Peyer's patch (tissue), 4 donors: ENCODE measurements around the gene NEURL2.

Experiments used
- CTCF ChIP-seq, 6 experiments: fragments of 450-650 bp in 4 of 6; fragments of 200-600 bp in 2 of 6; sonication (generic) in 1 of 6; IDR thresholded peaks; one replicate each; pipeline ENCODE4 v1.5.1; 2017 to 2019; ENCODE audit warnings: antibody characterized with exemption in 6 of 6, mild to moderate bottlenecking in 3 of 6, moderate library complexity in 1 of 6
- POLR2A ChIP-seq, 2 donors: fragments of 450-650 bp; IDR thresholded peaks; one replicate each; pipeline ENCODE4 v1.5.1; 2017; ENCODE audit warnings: antibody characterized with exemption in 2 of 2, mild to moderate bottlenecking in 2 of 2, moderate library complexity in 2 of 2

DNA sequence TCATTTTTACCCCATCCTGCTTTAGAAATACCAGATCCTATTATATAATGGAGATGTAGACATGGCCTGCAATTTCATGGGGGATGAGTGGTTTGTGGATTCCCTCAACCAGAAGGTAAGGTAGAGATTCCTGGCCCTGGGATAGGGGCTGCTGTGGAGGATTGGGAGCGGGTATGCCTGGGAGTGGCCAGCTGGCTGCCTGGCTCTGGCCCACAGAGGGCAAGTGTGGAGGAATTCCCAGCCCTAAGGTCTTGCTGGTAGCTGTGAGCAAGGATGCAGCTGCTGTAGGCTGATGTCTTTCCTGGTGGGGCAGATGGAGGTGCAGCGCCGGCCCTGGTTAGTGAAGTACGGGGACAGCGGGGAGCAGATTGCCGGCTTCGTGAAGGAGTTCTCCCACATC lies 6.7 kb upstream of the NEURL2 start:
- no peak for TF ChIP-seq CTCF (IDR thresholded peaks at IDR 0.05)
- no peak for TF ChIP-seq POLR2A (IDR thresholded peaks at IDR 0.05)
